Transverse colon (tissue), 4 donors: ENCODE measurements around the gene SOHLH2. TPM values are rescaled to one million over a fixed set of nuclear protein-coding genes. Genes with fewer than 3 reads are reported as not detected.

Experiments used
- DNase-seq: peaks from one replicate; pipeline ENCODE4 v3.0.0-alpha.2; 2019
- H3K27ac ChIP-seq, 4 donors: fragments of 200-600 bp; sonication (generic); 2 replicates each; pipeline ENCODE4 v1.5.1; 2016 to 2018; ENCODE audit warnings: inconsistent platforms in 4 of 4
- H3K27me3 ChIP-seq: fragments of 200-600 bp; sonication (generic); 2 replicates; pipeline ENCODE4 v1.5.1; 2017; ENCODE audit warnings: inconsistent platforms
- H3K36me3 ChIP-seq, 4 donors: fragments of 200-600 bp; sonication (generic); 2 replicates each; pipeline ENCODE4 v1.5.1; 2017 to 2019; ENCODE audit warnings: inconsistent platforms in 4 of 4
- H3K4me1 ChIP-seq, 4 donors: fragments of 200-600 bp; sonication (generic); 2 replicates each; pipeline ENCODE4 v1.5.1; 2017 to 2020; ENCODE audit warnings: inconsistent platforms in 4 of 4
- H3K4me3 ChIP-seq, 4 donors: fragments of 200-600 bp; sonication (generic); 1 replicate in 1 of 4; 2 replicates in 3 of 4; pipeline versions ENCODE4 v1.5.1 to v1.6.1; 2017 to 2019; ENCODE audit warnings: inconsistent platforms in 4 of 4
- H3K9me3 ChIP-seq, 2 donors: fragments of 200-600 bp; sonication (generic); 2 replicates each; pipeline ENCODE4 v1.5.1; 2017 to 2019; ENCODE audit warnings: inconsistent platforms in 2 of 2
- CTCF ChIP-seq, 5 experiments: fragments of 200-600 bp in 3 of 5; fragments of 450-650 bp in 2 of 5; sonication (generic) in 3 of 5; IDR thresholded peaks; 1 replicate in 2 of 5; 2 replicates in 3 of 5; pipeline ENCODE4 v1.5.1; 2016 to 2017; ENCODE audit warnings: antibody characterized with exemption in 5 of 5, inconsistent platforms in 3 of 5, mild to moderate bottlenecking in 2 of 5, moderate library complexity in 1 of 5
- EP300 ChIP-seq: sonication (generic); formaldehyde crosslinking; IDR thresholded peaks from one replicate; pipeline ENCODE4 v1.6.1; 2017; ENCODE audit warnings: antibody characterized with exemption, low read depth
- POLR2A ChIP-seq: fragments of 450-650 bp; IDR thresholded peaks from one replicate; pipeline ENCODE4 v1.6.1; 2016; ENCODE audit warnings: antibody characterized with exemption, mild to moderate bottlenecking, moderate library complexity
- POLR2AphosphoS5 ChIP-seq, 3 donors: sonication (generic); formaldehyde crosslinking; IDR thresholded peaks; one replicate each; pipeline ENCODE4 v1.6.1; 2016; ENCODE audit warnings: antibody characterized with exemption in 3 of 3
- WGBS, 2 donors: methylation state at CpG; one replicate each; pipeline ENCODE4 v1.1.5; 2018; ENCODE audit warnings: low coverage in 1 of 2; 5-methylcytosine and 5-hydroxymethylcytosine counted together
- in situ Hi-C, 4 donors: fragments of 200-750 bp; cut with MboI; loops; one replicate each; pipeline versions ENCODE4 v1.15.0 to v1.15.1; 2017; ENCODE audit warnings: low sequenced_read_pairs in 3 of 4, low pct_ligation_motif_present in 1 of 4, low pct_unique_long_range_greater_than_20kb in 1 of 4
- intact Hi-C: fragments of 100-400 bp; cut with DNase I; formaldehyde crosslinking; loops from one replicate; pipeline ENCODE4 v1.15.1; 2023; ENCODE audit warnings: low total_unique reads
- total RNA-seq, 4 donors: library from RNA; depleted of rRNA; stranded (reverse); fragments of >200 nt; gene quantifications; one replicate each; pipeline ENCODE4 v1.1.0, GENCODE V29; 2016

Gene SOHLH2
- total RNA-seq, 4 donors from 2014 or later, result 0.27 TPM; not detected in 3

GRCh38 chr13:36248700-36249099 is 34.3 kb upstream of the SOHLH2 start:
- no peak overlapping the region for H3K4me3 ChIP-seq

GRCh38 chr13:36244990-36245389 is 30.6 kb upstream of the SOHLH2 start:
- WGBS, 2 donors, result 68% methylated on average over 1 of the region's 1 CpG; no CpG with 5 or more reads in 1 of the 2 donors
- in situ Hi-C loops, result no loop called here
- no peak overlapping the region for H3K27ac ChIP-seq
- intact Hi-C loops, result no loop called here
- TF ChIP-seq EP300 (no peak), POLR2AphosphoS5 (IDR thresholded peaks at IDR 0.05) (no peak), CTCF (IDR thresholded peaks at IDR 0.05) (no peak), POLR2A (no peak)
- no peaks in the 10 kb centered on the region for H3K9me3 ChIP-seq
- H3K4me3 ChIP-seq, result no peak overlapping the region
- no peaks in the 10 kb centered on the region for H3K4me1 ChIP-seq
- no peak for DNase-seq
- no peaks in the 10 kb centered on the region for H3K27me3 ChIP-seq
- H3K36me3 ChIP-seq, result no peaks in the 10 kb centered on the region

More at GRCh38 chr13:36248700-36249099, 34.3 kb upstream of the SOHLH2 start:
- Histone ChIP-seq H3K27me3 (no peaks in the 10 kb centered on the region), H3K27ac (no peak overlapping the region), H3K9me3 (no peaks in the 10 kb centered on the region), H3K4me1 (no peaks in the 10 kb centered on the region), H3K36me3 (no peaks in the 10 kb centered on the region)
- no peak for TF ChIP-seq POLR2AphosphoS5 (IDR thresholded peaks at IDR 0.05)
- no peak for TF ChIP-seq CTCF (IDR thresholded peaks at IDR 0.05)
- no peak for TF ChIP-seq POLR2A
- intact Hi-C loops, result no loop called here
- no peak for DNase-seq
- in situ Hi-C loops, result no loop called here

- no peaks in the 10 kb centered on the region for H3K9me3 ChIP-seq
- no peaks in the 10 kb centered on the region for H3K36me3 ChIP-seq
- intact Hi-C loops (no loop called here), in situ Hi-C loops (no loop called here)
- WGBS, 2 donors, result 59 to 75% methylated on average over 2 of the region's 2 CpGs
- no peak for DNase-seq
- no peak overlapping the region for H3K4me3 ChIP-seq
- no peak for TF ChIP-seq EP300
- no peak for TF ChIP-seq POLR2A
- TF ChIP-seq CTCF (IDR thresholded peaks at IDR 0.05), result no peak
- no peak for TF ChIP-seq POLR2AphosphoS5 (IDR thresholded peaks at IDR 0.05)
- no peaks in the 10 kb centered on the region for H3K27me3 ChIP-seq
- no peaks in the 10 kb centered on the region for H3K4me1 ChIP-seq
- no peak overlapping the region for H3K27ac ChIP-seq
Observed at GRCh38 chr13:36244073-36244472, 29.7 kb upstream of the SOHLH2 start.

GRCh38 chr13:36242761-36243160 is 28.4 kb upstream of the SOHLH2 start:
- TF ChIP-seq EP300 (no peak), POLR2A (no peak), CTCF (IDR thresholded peaks at IDR 0.05) (no peak), POLR2AphosphoS5 (IDR thresholded peaks at IDR 0.05) (no peak)
- in situ Hi-C loops, result no loop called here
- H3K36me3 ChIP-seq, result no peaks in the 10 kb centered on the region
- no peak overlapping the region for H3K4me3 ChIP-seq
- H3K27ac ChIP-seq, result no peak overlapping the region
- no peaks in the 10 kb centered on the region for H3K4me1 ChIP-seq
- intact Hi-C loops, result no loop called here
- H3K27me3 ChIP-seq, result no peaks in the 10 kb centered on the region
- H3K9me3 ChIP-seq, result no peaks in the 10 kb centered on the region
- DNase-seq, result no peak
- 79 to 83% methylated on average over 1 to 2 of the region's 2 CpGs for WGBS, 2 donors
